ENCODE measurements around the gene MGLL. TPM values are rescaled to one million over a fixed set of nuclear protein-coding genes. Genes with fewer than 3 reads are reported as not detected.
A peak's percentile ranks its signal among the peaks of the same experiment; 100 is the strongest.

The MGLL gene
- total and polyA plus RNA-seq, 10 donors = 11.0 to 134 (median 80.7) TPM

DNA sequence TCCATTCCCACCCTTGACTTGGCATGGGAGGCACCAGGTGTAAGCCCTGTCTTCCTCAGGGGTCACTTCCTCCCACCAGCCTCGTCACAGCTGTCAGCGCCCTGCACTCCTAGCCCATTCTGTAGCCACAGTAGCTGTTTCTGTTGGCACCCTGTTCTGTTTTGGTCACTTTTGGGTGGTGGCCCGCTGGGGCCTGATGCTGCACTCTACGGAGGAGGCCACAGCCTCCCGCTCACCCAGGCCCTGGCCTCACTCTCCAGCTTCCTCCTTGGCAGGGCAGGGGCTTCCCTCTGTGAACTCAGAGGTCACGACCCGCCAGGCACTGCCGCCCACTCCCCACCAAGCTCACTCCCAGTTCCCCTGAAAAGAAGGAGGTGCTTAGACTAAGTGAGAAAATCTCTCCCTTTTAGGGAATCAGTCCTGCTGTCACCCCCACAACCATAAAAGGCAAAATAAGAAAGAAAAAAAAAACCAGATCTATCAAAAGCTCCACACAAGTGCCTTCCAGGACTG, 68.4 kb downstream of the MGLL start:
- Histone ChIP-seq H3K9me3 (no peaks in the 10 kb centered on the region), H3K36me3 (no peaks in the 10 kb centered on the region), H3K4me1 (peaks cover 3 to 55% (median 34%) of the 10 kb centered on the region in 6 donors), H3K4me3 (peak overlapping the region in 1 of 8 donors; percentile 51), H3K27ac (peak overlapping the region in 6 of 8 donors; percentile 3 to 81 (median 67)), H3K27me3 (replicated peaks in 1 of 7) (no peaks in the 10 kb centered on the region)
- peak; percentile 82 for DNase-seq
- TF ChIP-seq POLR2AphosphoS5 (IDR thresholded peaks at IDR 0.05) = peak; percentile 18 to 68 (median 50)
- TF ChIP-seq POLR2A (IDR thresholded peaks at IDR 0.05) = no peak
- WGBS, 5 donors = 48 to 68% (median 55%) methylated on average over 8 of the region's 8 CpGs
- intact Hi-C loops (cut with DNase I; ENCODE audit: low total_unique reads) = no loop called here

- peak; percentile 44 for DNase-seq
- H3K4me3 ChIP-seq = no peak overlapping the region
- WGBS, 5 donors = 83 to 96% (median 93%) methylated on average over 7 of the region's 7 CpGs
- intact Hi-C loops (cut with DNase I; ENCODE audit: low total_unique reads) = no loop called here
- H3K27me3 ChIP-seq (replicated peaks in 1 of 7) = no peaks in the 10 kb centered on the region
- peaks cover 3 to 61% (median 34%) of the 10 kb centered on the region in 6 donors for H3K4me1 ChIP-seq
- no peaks in the 10 kb centered on the region for H3K9me3 ChIP-seq
- no peaks in the 10 kb centered on the region for H3K36me3 ChIP-seq
- TF ChIP-seq POLR2A (IDR thresholded peaks at IDR 0.05) = no peak
- TF ChIP-seq POLR2AphosphoS5 (IDR thresholded peaks at IDR 0.05) = no peak
- TF ChIP-seq, protein P1, sequence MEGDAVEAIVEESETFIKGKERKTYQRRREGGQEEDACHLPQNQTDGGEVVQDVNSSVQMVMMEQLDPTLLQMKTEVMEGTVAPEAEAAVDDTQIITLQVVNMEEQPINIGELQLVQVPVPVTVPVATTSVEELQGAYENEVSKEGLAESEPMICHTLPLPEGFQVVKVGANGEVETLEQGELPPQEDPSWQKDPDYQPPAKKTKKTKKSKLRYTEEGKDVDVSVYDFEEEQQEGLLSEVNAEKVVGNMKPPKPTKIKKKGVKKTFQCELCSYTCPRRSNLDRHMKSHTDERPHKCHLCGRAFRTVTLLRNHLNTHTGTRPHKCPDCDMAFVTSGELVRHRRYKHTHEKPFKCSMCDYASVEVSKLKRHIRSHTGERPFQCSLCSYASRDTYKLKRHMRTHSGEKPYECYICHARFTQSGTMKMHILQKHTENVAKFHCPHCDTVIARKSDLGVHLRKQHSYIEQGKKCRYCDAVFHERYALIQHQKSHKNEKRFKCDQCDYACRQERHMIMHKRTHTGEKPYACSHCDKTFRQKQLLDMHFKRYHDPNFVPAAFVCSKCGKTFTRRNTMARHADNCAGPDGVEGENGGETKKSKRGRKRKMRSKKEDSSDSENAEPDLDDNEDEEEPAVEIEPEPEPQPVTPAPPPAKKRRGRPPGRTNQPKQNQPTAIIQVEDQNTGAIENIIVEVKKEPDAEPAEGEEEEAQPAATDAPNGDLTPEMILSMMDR (IDR thresholded peaks at IDR 0.05 in 8 of 11, conservative IDR thresholded peaks at IDR 0.05 in 3 of 11) = no peak
- H3K27ac ChIP-seq = peak overlapping the region in 3 of 8 donors; percentile 66 to 81 (median 72)
These were observed 69.0 kb downstream of the MGLL start for GRCh38 chr3:127753338-127753737.

- no peak overlapping the region for H3K4me3 ChIP-seq
- H3K27ac ChIP-seq = peak overlapping the region in 1 of 8 donors; percentile 47
- WGBS, 5 donors = 75 to 88% (median 87%) methylated on average over 4 of the region's 4 CpGs
- TF ChIP-seq POLR2A (IDR thresholded peaks at IDR 0.05) = no peak
- no peak for TF ChIP-seq POLR2AphosphoS5 (IDR thresholded peaks at IDR 0.05)
- TF ChIP-seq, protein P1 (IDR thresholded peaks at IDR 0.05 in 8 of 11, conservative IDR thresholded peaks at IDR 0.05 in 3 of 11) = no peak
- no peaks in the 10 kb centered on the region for H3K9me3 ChIP-seq
- intact Hi-C loops (cut with DNase I; ENCODE audit: low total_unique reads) = no loop called here
- no peaks in the 10 kb centered on the region for H3K27me3 ChIP-seq (replicated peaks in 1 of 7)
- H3K36me3 ChIP-seq = peaks cover 0 to 5% (median 0%) of the 10 kb centered on the region in 6 donors
- DNase-seq = no peak
- H3K4me1 ChIP-seq = peaks cover 3 to 70% (median 40%) of the 10 kb centered on the region in 6 donors
These were observed 70.5 kb downstream of the MGLL start for GRCh38 chr3:127751782-127752181.

DNA sequence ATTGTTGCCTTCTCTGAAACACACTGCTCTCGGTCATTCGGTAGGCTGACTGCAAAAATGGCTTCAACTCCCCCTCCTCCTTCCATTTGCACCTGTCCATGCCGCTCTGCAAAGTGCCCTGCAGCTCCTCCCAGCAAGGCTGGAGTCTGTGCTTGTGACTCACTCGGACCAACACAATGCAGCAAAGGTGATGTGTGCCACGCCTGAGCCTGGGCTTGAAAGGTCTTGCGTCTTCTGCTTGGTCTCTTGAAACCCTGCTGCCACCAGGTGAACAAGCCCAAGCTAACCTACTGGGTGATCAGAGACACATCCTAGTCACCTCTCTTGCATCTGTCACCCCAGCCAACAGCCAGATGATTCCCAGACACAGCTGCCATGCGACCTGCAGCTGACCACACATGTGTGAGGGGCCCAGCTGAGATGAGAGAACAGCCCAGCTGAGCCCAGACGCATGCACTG, 71.1 kb downstream of the MGLL start:
- WGBS, 5 donors = 73 to 89% (median 82%) methylated on average over 8 of the region's 8 CpGs
- Histone ChIP-seq H3K4me1 (peaks cover 3 to 73% (median 41%) of the 10 kb centered on the region in 6 donors), H3K4me3 (no peak overlapping the region), H3K9me3 (no peaks in the 10 kb centered on the region), H3K27ac (peak overlapping the region in 3 of 8 donors; percentile 31 to 47 (median 31)), H3K27me3 (replicated peaks in 1 of 7) (no peaks in the 10 kb centered on the region), H3K36me3 (peaks cover 0 to 5% (median 0%) of the 10 kb centered on the region in 6 donors)
- intact Hi-C loops (cut with DNase I; ENCODE audit: low total_unique reads) = no loop called here
- peak; percentile 59 for DNase-seq
- TF ChIP-seq POLR2AphosphoS5 (IDR thresholded peaks at IDR 0.05) = peak in 1 of 3 donors; percentile 36
- no peak for TF ChIP-seq POLR2A (IDR thresholded peaks at IDR 0.05)

DNA sequence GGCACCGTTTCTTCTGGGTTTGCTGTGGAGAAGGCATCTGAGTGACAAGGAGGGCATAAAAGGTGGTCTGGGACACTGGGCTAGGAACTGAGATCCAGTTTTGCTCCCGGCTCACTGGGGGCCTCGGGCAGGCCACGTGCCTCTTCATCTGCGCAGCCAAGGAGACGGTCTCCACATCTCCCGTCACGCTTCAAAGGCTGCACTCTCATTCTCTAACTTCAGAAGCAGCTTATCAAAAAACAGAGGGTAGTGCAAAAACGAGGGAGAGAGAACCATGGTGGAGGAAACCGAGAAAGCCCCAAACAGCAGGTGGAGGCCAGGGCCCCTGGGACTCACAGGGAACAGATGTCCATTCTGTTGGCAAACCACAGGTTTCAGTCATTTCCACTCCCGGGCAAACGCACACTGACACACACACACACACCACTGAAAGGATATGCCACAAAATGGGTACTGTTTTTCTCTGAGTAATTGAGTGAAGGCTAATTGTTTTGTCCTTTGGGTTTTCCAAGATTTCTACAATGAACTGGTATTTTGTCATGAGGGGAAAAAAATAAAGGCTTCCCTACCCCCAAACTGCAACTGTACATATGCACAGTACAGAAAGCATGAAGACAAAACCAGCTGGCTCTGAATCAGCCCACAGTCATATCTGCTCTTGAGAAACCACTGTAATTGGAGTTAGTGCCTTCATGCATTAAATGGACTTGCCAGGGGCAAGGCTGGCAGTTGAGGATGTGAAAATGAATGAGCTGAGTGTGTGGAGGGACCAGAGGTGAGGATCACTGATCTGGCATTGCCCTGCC, 71.9 kb downstream of the MGLL start:
- H3K4me1 ChIP-seq = peaks cover 3 to 65% (median 36%) of the 10 kb centered on the region in 6 donors
- intact Hi-C loops (cut with DNase I; ENCODE audit: low total_unique reads) = no loop called here
- H3K36me3 ChIP-seq = peaks cover 0 to 5% (median 0%) of the 10 kb centered on the region in 6 donors
- DNase-seq = no peak
- no peaks in the 10 kb centered on the region for H3K27me3 ChIP-seq (replicated peaks in 1 of 7)
- H3K27ac ChIP-seq = peak overlapping the region in 4 of 8 donors; percentile 5 to 47 (median 39)
- WGBS, 5 donors = 34 to 54% (median 46%) methylated on average over 12 of the region's 12 CpGs
- H3K4me3 ChIP-seq = no peak overlapping the region
- no peaks in the 10 kb centered on the region for H3K9me3 ChIP-seq
- TF ChIP-seq POLR2AphosphoS5 (IDR thresholded peaks at IDR 0.05) = peak in 1 of 3 donors; percentile 12
- no peak for TF ChIP-seq POLR2A (IDR thresholded peaks at IDR 0.05)
- TF ChIP-seq, protein P1 (IDR thresholded peaks at IDR 0.05 in 8 of 11, conservative IDR thresholded peaks at IDR 0.05 in 3 of 11) = no peak
